Brain microvascular endothelial cell (primary cell): ENCODE data around the gene CCBE1.

Experiments used
- DNase-seq: peaks from one replicate; pipeline ENCODE4 v3.0.0-alpha.2; 2020
- H3K27ac ChIP-seq: fragments of 250-450 bp; sonication (Bioruptor Pico); 2 replicates; pipeline ENCODE4 v1.5.1; 2020; ENCODE audit warnings: mild to moderate bottlenecking, moderate library complexity
- H3K27me3 ChIP-seq: fragments of 250-450 bp; sonication (Bioruptor Pico); replicated peaks from 2 replicates; pipeline ENCODE4 v1.5.1; 2020; ENCODE audit warnings: mild to moderate bottlenecking
- H3K36me3 ChIP-seq: fragments of 250-450 bp; sonication (Bioruptor Pico); replicated peaks from 2 replicates; pipeline ENCODE4 v1.5.1; 2020; ENCODE audit warnings: mild to moderate bottlenecking
- H3K4me3 ChIP-seq: 2 replicates; pipeline ENCODE4 v1.5.1; 2011; ENCODE audit warnings: low read depth, mild to moderate bottlenecking, control low read depth, low read length, moderate library complexity
- in situ Hi-C: cut with HindIII; loops from 2 replicates; pipeline ENCODE4 v1.10.0; 2017; ENCODE audit warnings: low sequenced_read_pairs, low pct_ligation_motif_present
- TF ChIP-seq, protein P1 (sequence below): IDR thresholded peaks from 2 replicates; pipeline ENCODE4 v1.5.1; 2011; ENCODE audit warnings: low read depth, mild to moderate bottlenecking, moderate library complexity, low read length, control low read depth, inconsistent platforms; ENCODE audit errors: missing control alignments

CCBE1 gene

DNA sequence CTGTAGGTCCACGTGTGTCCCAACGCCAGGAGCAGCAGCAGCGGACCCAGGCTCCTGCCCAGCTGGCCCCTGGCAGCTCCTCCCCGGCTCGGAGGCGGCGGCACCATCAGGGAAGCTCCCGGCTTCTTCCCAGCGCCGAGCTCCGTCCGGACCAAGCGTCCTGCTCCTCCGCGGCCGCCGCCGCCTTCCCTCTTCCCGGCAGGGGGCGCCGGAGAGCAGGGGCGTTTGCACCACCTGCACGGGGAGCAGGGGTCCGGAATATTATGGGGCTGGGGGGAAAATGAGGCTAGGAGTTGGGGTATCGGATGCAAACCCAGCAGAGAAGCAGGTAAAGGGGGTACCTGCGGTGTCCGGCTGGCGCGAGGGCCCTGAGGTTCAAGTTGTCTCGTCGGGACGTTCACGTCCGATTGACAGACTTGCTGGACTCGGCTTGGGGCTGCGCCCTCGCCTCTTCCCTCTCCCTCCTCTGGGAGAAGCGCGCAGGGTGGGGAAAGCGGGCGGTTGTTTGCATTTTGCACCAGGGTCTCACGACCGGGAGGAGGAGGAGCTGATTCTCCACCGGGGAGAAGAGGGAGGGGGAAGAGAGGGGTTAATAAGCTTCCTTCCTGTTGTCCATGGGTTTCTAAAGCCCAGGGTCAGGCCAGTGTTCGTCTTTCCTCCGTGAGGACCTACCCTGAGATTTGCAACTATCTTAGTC is at the start of gene CCBE1:
CCBE1 (minus strand) TSS at position 188 of the 697 bp plus-strand sequence.
- in situ Hi-C loops: no loop called here
- Histone ChIP-seq H3K27ac (peak within 1 kb of the TSS; percentile 21), H3K36me3 (no peaks in the 10 kb centered on the region), H3K27me3 (no peaks in the 10 kb centered on the region), H3K4me3 (peak within 1 kb of the TSS; percentile 88)
- DNase-seq: peak; percentile 55
- TF ChIP-seq, protein P1, sequence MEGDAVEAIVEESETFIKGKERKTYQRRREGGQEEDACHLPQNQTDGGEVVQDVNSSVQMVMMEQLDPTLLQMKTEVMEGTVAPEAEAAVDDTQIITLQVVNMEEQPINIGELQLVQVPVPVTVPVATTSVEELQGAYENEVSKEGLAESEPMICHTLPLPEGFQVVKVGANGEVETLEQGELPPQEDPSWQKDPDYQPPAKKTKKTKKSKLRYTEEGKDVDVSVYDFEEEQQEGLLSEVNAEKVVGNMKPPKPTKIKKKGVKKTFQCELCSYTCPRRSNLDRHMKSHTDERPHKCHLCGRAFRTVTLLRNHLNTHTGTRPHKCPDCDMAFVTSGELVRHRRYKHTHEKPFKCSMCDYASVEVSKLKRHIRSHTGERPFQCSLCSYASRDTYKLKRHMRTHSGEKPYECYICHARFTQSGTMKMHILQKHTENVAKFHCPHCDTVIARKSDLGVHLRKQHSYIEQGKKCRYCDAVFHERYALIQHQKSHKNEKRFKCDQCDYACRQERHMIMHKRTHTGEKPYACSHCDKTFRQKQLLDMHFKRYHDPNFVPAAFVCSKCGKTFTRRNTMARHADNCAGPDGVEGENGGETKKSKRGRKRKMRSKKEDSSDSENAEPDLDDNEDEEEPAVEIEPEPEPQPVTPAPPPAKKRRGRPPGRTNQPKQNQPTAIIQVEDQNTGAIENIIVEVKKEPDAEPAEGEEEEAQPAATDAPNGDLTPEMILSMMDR: peak; percentile 95

DNA sequence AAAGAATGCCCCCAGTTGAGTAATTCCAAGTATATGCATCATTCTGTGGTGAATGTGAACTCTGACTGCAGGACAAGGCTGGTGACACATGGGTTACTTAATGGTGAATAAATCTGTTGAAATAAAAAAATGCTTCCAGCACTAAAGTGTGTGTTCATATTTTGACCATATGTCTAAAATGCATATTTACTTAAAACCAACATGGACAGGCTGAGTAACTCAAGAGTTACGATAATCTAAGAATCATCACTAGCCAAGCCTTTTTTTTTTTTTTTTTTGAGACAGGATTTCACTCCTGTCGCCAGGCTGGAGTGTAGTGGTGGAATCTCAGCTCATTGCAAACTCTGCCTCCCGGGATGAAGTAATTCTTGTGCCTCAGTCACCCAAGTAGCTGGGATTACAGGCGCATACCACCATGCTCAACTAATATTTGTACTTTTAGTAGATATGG is 47.1 kb upstream of the CCBE1 start:
- Histone ChIP-seq H3K36me3 (no peaks in the 10 kb centered on the region), H3K27ac (peak overlapping the region; percentile 85), H3K27me3 (no peaks in the 10 kb centered on the region), H3K4me3 (no peak overlapping the region)
- peak; percentile 82 for DNase-seq
- TF ChIP-seq, protein P1: no peak
- in situ Hi-C loops: no loop called here

DNA sequence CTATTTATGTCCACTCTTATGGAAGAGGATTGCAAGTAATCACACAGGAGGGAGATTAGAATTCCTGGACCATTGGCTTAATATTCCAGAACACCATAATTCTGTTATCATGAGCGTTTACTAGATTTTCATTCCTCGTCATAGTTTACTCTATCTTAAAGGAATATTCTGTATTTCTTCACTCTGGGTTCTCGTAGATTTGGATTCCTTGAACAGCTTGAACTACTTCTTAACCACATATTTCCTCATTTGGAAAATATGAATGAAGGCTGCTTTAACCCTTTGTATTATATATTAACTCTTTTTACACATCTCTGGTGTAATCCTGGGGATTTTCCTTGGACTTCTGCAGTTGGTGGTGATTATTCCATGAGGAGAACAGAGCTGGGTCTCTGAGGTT is 46.3 kb upstream of the CCBE1 start:
- no peak overlapping the region for H3K4me3 ChIP-seq
- no peaks in the 10 kb centered on the region for H3K27me3 ChIP-seq
- in situ Hi-C loops: no loop called here
- no peaks in the 10 kb centered on the region for H3K36me3 ChIP-seq
- peak overlapping the region; percentile 85 for H3K27ac ChIP-seq
- peak; percentile 4 for DNase-seq
- TF ChIP-seq, protein P1: no peak

DNA sequence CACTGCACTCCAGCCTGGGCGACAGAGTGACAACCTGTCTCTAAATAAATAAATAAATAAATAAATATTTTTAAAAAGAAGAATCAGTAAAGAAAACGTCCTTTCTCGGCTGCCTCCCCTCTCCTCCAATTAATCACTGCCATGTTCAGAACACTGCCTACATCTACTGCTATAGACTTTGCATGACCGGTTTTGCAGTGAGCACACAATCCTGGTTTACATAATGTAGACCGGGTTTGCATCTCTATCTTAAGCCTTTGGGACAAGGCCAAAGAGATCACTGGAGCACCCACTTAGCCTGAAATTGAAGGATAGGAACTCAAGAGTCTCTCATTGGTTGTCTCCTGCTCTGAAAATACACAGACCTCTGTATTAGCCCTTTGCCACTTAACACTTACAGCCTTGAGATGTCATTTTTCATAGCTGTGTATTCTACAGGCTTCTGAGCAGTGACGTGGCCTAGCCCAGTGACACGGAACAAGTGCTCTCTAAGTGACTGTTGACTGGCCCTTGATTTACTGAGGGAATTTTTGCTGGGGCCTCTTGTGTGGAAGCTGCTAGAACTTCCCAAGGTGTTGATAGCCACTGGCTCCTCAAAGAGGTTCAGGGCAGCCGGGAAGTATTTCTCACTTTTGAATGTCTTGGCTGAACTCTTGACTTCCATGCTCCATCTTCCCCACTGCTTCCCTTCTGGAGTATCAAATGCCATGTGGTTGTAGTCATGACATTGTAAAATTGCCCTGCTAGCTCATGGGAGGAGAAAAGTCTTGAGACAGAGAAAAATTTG is 45.3 kb upstream of the CCBE1 start:
- H3K4me3 ChIP-seq: no peak overlapping the region
- peak overlapping the region; percentile 85 for H3K27ac ChIP-seq
- no peaks in the 10 kb centered on the region for H3K27me3 ChIP-seq
- TF ChIP-seq, protein P1: no peak
- DNase-seq: peak; percentile 23
- in situ Hi-C loops: no loop called here
- no peaks in the 10 kb centered on the region for H3K36me3 ChIP-seq

DNA sequence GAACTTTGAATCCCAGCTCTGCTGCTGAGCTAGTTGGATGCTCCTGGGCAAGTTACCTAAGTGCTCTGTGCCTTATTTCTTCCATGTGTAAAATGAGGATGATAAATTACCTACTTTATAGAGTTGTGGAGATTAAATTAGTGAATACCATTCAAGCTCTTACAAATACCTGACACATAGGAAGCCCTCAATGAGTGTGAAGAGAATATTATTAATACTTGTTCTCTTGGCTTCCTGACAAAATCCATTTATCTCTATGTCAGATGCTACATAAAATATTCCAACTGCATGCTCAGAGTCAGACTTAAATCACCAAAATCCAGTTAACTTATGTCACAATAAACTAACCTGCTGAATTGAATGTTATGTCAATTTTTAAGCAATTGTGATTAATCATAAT is 42.9 kb upstream of the CCBE1 start:
- TF ChIP-seq, protein P1: no peak
- H3K27me3 ChIP-seq: no peaks in the 10 kb centered on the region
- in situ Hi-C loops: no loop called here
- H3K4me3 ChIP-seq: no peak overlapping the region
- H3K27ac ChIP-seq: no peak overlapping the region
- H3K36me3 ChIP-seq: no peaks in the 10 kb centered on the region
- DNase-seq: no peak
